Measurements from ENCODE around the gene THAP9. TPM values are rescaled to one million over a fixed set of nuclear protein-coding genes. Genes with fewer than 3 reads are reported as not detected.
"Not testable (repeated sequence)": the region's sequence is repeated elsewhere in the genome, so short reads cannot be mapped to it uniquely, and the experiment has no call there.

THAP9 gene
- 1 to 10 TPM; 1.1 to 6.2 (median 2.8) TPM for total RNA-seq

GRCh38 chr4:82900411-82901182, at the start of gene THAP9:
TSS of gene THAP9 (plus strand) at chr4:82900735. CDS start at chr4:82900803, 68 bp downstream.
- 0% methylated on average over 18 to 22 of the region's 67 CpGs for WGBS, 2 donors
- H3K36me3 ChIP-seq: peaks cover 0 to 26% (median 0%) of the 10 kb centered on the region in 3 donors
- peaks cover 8 to 52% (median 17%) of the 10 kb centered on the region in 3 donors for H3K4me1 ChIP-seq
- no peaks in the 10 kb centered on the region for H3K27me3 ChIP-seq
- intact Hi-C loops (cut with DNase I): loop anchor here (10.0 kb wide), 1 partner anchor 134 kb away; the partner anchor contains the start of gene COPS4
- no peaks in the 10 kb centered on the region for H3K9me3 ChIP-seq
- TF ChIP-seq CTCF (IDR thresholded peaks at IDR 0.05): peak in 2 of 6 experiments; percentile 3
- TF ChIP-seq POLR2A (IDR thresholded peaks at IDR 0.05): peak in 3 of 4 donors; percentile 60 to 92 (median 72)
- peak within 1 kb of the TSS; percentile 96 to 100 (median 98) for H3K27ac ChIP-seq
- H3K4me3 ChIP-seq: peak within 1 kb of the TSS; percentile 61 to 87 (median 72)
- peak; percentile 95 for DNase-seq

- H3K36me3 ChIP-seq: peaks cover 22 to 100% (median 32%) of the 10 kb centered on the region in 3 donors
- intact Hi-C loops (cut with DNase I): no loop called here
- H3K27ac ChIP-seq: peak overlapping the region in 1 of 4 donors; percentile 6
- no peak for TF ChIP-seq POLR2A (IDR thresholded peaks at IDR 0.05)
- no peaks in the 10 kb centered on the region for H3K9me3 ChIP-seq
- DNase-seq: no peak
- WGBS, 2 donors: 83 to 88% methylated on average over 2 of the region's 2 CpGs
- no peaks in the 10 kb centered on the region for H3K27me3 ChIP-seq
- H3K4me3 ChIP-seq: no peak overlapping the region
- peaks cover 0 to 6% (median 0%) of the 10 kb centered on the region in 3 donors for H3K4me1 ChIP-seq
Observed at GRCh38 chr4:82851318-82851717, 49.2 kb upstream of the THAP9 start.

- H3K9me3 ChIP-seq: no peaks in the 10 kb centered on the region
- no peak overlapping the region for H3K4me3 ChIP-seq
- peak overlapping the region in 1 of 4 donors; percentile 6 for H3K27ac ChIP-seq
- intact Hi-C loops (cut with DNase I): no loop called here
- TF ChIP-seq POLR2A (IDR thresholded peaks at IDR 0.05) (no peak), CTCF (IDR thresholded peaks at IDR 0.05) (peak in 4 of 6 experiments; percentile 22 to 59 (median 36))
- peaks cover 27 to 100% (median 30%) of the 10 kb centered on the region in 3 donors for H3K36me3 ChIP-seq
- peaks cover 0 to 6% (median 0%) of the 10 kb centered on the region in 3 donors for H3K4me1 ChIP-seq
- no peak for DNase-seq
- H3K27me3 ChIP-seq: no peaks in the 10 kb centered on the region
- 75 to 85% methylated on average over 1 of the region's 1 CpG for WGBS, 2 donors
Observed at GRCh38 chr4:82851885-82852750, 48.4 kb upstream of the THAP9 start.

GRCh38 chr4:82852751-82853285, 47.7 kb upstream of the THAP9 start:
- Histone ChIP-seq H3K27me3 (no peaks in the 10 kb centered on the region), H3K4me3 (no peak overlapping the region), H3K27ac (no peak overlapping the region), H3K4me1 (peaks cover 0 to 6% (median 0%) of the 10 kb centered on the region in 3 donors), H3K36me3 (peaks cover 25 to 100% (median 31%) of the 10 kb centered on the region in 3 donors), H3K9me3 (no peaks in the 10 kb centered on the region)
- 70 to 72% methylated on average over 5 of the region's 5 CpGs for WGBS, 2 donors
- intact Hi-C loops (cut with DNase I): no loop called here
- no peak for DNase-seq
- TF ChIP-seq POLR2A (IDR thresholded peaks at IDR 0.05) (no peak), CTCF (IDR thresholded peaks at IDR 0.05) (no peak)

- Histone ChIP-seq H3K36me3 (peaks cover 0 to 95% (median 14%) of the 10 kb centered on the region in 3 donors), H3K4me1 (peaks cover 0 to 13% (median 5%) of the 10 kb centered on the region in 3 donors)
- DNase-seq; H3K4me3 ChIP-seq; intact Hi-C loops (cut with DNase I); H3K9me3 ChIP-seq; H3K27ac ChIP-seq; H3K27me3 ChIP-seq: not testable (repeated sequence)
- 90 to 93% methylated on average over 2 of the region's 2 CpGs for WGBS, 2 donors
Observed at GRCh38 chr4:82860487-82860886, 40.0 kb upstream of the THAP9 start.
